ENCODE results near the gene TECPR2.

DNA sequence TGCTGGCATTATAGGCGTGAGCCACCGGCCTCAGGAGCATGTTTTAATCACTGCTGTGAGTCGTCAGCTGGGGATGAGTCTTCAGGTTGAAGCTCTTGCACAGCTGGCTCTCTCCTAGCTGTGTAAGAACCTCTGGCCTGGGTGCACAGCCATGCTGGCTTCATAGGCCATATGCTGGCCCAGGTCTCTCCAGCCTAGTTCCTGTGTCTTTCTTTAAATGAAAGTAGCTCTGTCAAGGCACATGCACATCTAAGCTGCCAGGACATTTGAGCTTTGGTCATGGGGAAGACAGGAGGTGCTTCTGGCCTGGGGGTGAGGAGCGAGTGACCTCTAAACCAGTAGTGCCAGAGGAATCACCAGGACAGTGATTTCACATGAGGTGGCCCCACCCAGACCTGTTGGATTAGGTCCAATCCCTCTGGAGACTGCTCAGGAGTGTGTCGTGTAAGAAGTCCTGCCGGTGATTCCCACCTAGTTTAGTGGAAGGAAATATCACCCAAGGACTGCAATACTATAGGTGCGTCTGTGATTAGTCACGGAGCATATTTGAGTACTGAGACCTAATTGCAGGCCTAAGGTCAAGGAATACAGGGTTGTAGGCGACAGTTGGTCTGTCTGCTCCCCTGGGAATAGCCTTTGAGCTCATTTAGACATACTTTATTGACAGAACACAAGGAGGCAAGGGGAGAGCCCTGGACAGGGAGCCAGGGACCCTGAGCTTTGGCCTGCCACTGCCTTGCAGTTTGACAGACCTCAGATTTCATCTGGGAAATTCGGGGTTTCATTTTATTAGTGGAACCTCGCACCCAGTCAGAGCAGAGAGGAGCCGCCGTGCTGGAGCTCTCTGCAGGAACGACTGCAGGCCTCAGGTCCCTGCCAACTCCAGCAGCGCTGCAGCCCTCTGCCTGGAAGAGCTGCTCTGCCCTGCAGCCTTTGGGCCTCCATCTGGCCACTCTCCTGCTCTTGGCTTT lies 79.8 kb downstream of the TECPR2 start:
- TF ChIP-seq POLR2A (IDR thresholded peaks at IDR 0.05; ENCODE audit: low read depth, low read length) = no peak
- no peak for TF ChIP-seq POLR2AphosphoS5 (IDR thresholded peaks at IDR 0.05; ENCODE audit: low read depth, low read length)
